HepG2 (cell line): ENCODE measurements around the gene VWA1. TPM values are rescaled to one million over a fixed set of nuclear protein-coding genes. Genes with fewer than 3 reads are reported as not detected.

Source experiments
- CCDC6 ChIP-seq: sonication (generic); formaldehyde crosslinking; IDR thresholded peaks from 2 replicates; pipeline ENCODE4 v1.8.1; 2022; ENCODE audit warnings: mild to moderate bottlenecking, missing genetic modification reagents, moderate library complexity
- CREM ChIP-seq, 2 experiments: sonication (generic) in 1 of 2; formaldehyde crosslinking in 1 of 2; IDR thresholded peaks; 2 replicates each; pipeline versions ENCODE4 v1.4.0 to v1.6.1; 2016 to 2020; ENCODE audit warnings: antibody characterized with exemption in 1 of 2, mild to moderate bottlenecking in 1 of 2, missing genetic modification reagents in 1 of 2
- DPF2 ChIP-seq: sonication (generic); formaldehyde crosslinking; IDR thresholded peaks from 2 replicates; pipeline ENCODE4 v1.4.0; 2020; ENCODE audit warnings: mild to moderate bottlenecking, low read depth, missing genetic modification reagents, borderline replicate concordance
- HOXA5 ChIP-seq: sonication (generic); formaldehyde crosslinking; IDR thresholded peaks from 2 replicates; pipeline ENCODE4 v1.4.0; 2020; ENCODE audit warnings: missing genetic modification reagents
- IKZF1 ChIP-seq: fragments of 450-650 bp; IDR thresholded peaks from 2 replicates; pipeline ENCODE4 v1.7.1; 2016
- IKZF4 ChIP-seq: sonication (generic); formaldehyde crosslinking; IDR thresholded peaks from 2 replicates; pipeline ENCODE4 v1.5.1; 2020; ENCODE audit warnings: borderline replicate concordance, mild to moderate bottlenecking, low read depth, missing genetic modification reagents; ENCODE audit errors: not compliant biosample characterization
- MAX ChIP-seq: IDR thresholded peaks from 2 replicates; pipeline ENCODE4 v1.6.1; 2012; ENCODE audit warnings: inconsistent platforms
- MIXL1 ChIP-seq: IDR thresholded peaks from 2 replicates; pipeline ENCODE4 v1.6.1; 2016
- MLX ChIP-seq: IDR thresholded peaks from 2 replicates; pipeline ENCODE4 v1.6.1; 2016
- NCOA1 ChIP-seq: sonication (generic); formaldehyde crosslinking; IDR thresholded peaks from 2 replicates; pipeline ENCODE4 v1.9.0; 2021; ENCODE audit warnings: missing genetic modification reagents
- NKX3-1 ChIP-seq: sonication (generic); formaldehyde crosslinking; IDR thresholded peaks from 2 replicates; pipeline ENCODE4 v1.5.0; 2020; ENCODE audit warnings: missing genetic modification reagents
- RELA ChIP-seq: sonication (generic); formaldehyde crosslinking; IDR thresholded peaks from 2 replicates; pipeline ENCODE4 v1.4.0; 2020; ENCODE audit warnings: missing genetic modification reagents
- SIN3B ChIP-seq: fragments of 150-350 bp; IDR thresholded peaks from 2 replicates; pipeline ENCODE4 v1.6.1; 2014; ENCODE audit warnings: low read length
- SNAPC5 ChIP-seq: sonication (generic); formaldehyde crosslinking; IDR thresholded peaks from 2 replicates; pipeline ENCODE4 v1.8.1; 2023; ENCODE audit warnings: mild to moderate bottlenecking, missing genetic modification reagents, borderline replicate concordance
- TEAD3 ChIP-seq: optimal IDR thresholded peaks from 2 replicates; pipeline ENCODE3; 2016; ENCODE audit warnings: borderline replicate concordance
- THAP11 ChIP-seq: IDR thresholded peaks from 2 replicates; pipeline ENCODE4 v1.6.1; 2016; ENCODE audit warnings: missing biosample characterization, missing genetic modification reagents
- THAP7 ChIP-seq: sonication (generic); formaldehyde crosslinking; IDR thresholded peaks from 2 replicates; pipeline ENCODE4 v1.8.1; 2023; ENCODE audit warnings: mild to moderate bottlenecking, missing genetic modification reagents
- ZNF275 ChIP-seq: sonication (generic); formaldehyde crosslinking; IDR thresholded peaks from 2 replicates; pipeline ENCODE4 v1.8.0; 2022; ENCODE audit warnings: missing genetic modification reagents, mild to moderate bottlenecking, inconsistent platforms, borderline replicate concordance
- ZNF30 ChIP-seq: sonication (generic); formaldehyde crosslinking; IDR thresholded peaks from 2 replicates; pipeline ENCODE4 v1.5.0; 2020; ENCODE audit warnings: mild to moderate bottlenecking, missing genetic modification reagents
- ZNF597 ChIP-seq: sonication (generic); formaldehyde crosslinking; IDR thresholded peaks from 2 replicates; pipeline ENCODE4 v1.5.0; 2020; ENCODE audit warnings: missing genetic modification reagents
- ZNF710 ChIP-seq: sonication (generic); formaldehyde crosslinking; IDR thresholded peaks from 2 replicates; pipeline ENCODE4 v1.5.0; 2020; ENCODE audit warnings: mild to moderate bottlenecking, missing genetic modification reagents, borderline replicate concordance
- ZNF713 ChIP-seq: sonication (generic); formaldehyde crosslinking; IDR thresholded peaks from 2 replicates; pipeline ENCODE4 v1.4.0; 2020; ENCODE audit warnings: mild to moderate bottlenecking, missing genetic modification reagents
- ZSCAN31 ChIP-seq: sonication (generic); formaldehyde crosslinking; IDR thresholded peaks from 2 replicates; pipeline ENCODE4 v1.5.0; 2020; ENCODE audit warnings: low read depth, mild to moderate bottlenecking, missing genetic modification reagents
- polyA plus RNA-seq, 8 experiments: library from polyadenylated mRNA; depleted of rRNA in 3 of 8; stranded (reverse) in 7 of 8; unstranded in 1 of 8; fragments of >200 nt; fragmentation: Illumina TruSeq in 4 of 8; extraction: Trizol in 4 of 8; gene quantifications; 2 replicates each; pipeline versions ENCODE4 v1.2.1 to v1.2.3, GENCODE V29; 2011 to 2016; ENCODE audit warnings: low read depth in 4 of 8, missing spikeins in 1 of 8, mixed read lengths in 1 of 8; ENCODE audit not compliant: insufficient read depth in 1 of 8
- total RNA-seq, 5 experiments: library from RNA; depleted of rRNA; stranded (reverse); fragments of >200 nt; fragmentation: Illumina TruSeq; extraction: Trizol; gene quantifications; 2 replicates each; pipeline ENCODE4 v1.2.3, GENCODE V29; 2016; ENCODE audit warnings: low read depth in 1 of 5

The VWA1 gene
- total and polyA plus RNA-seq, 2 of the 13 experiments (the other 11 are each of a cell fraction or from before 2014, with no cell fraction given) = 40.9 to 57.5 TPM

- TF ChIP-seq MLX (CRISPR knock-in tag) (no peak; the same call in 1 of the 2 replicates), MAX (no peak), THAP11 (CRISPR knock-in tag) (peak; percentile 83), ZNF713 (CRISPR knock-in tag) (peak; percentile 28; the same call in 1 of the 2 replicates), ZNF597 (CRISPR knock-in tag) (no peak), THAP7 (0 out of 2 replicates have a peak, but pooled peaks have one; percentile 65), IKZF1 (no peak), DPF2 (CRISPR knock-in tag) (no peak; the same call in 1 of the 2 replicates), IKZF4 (CRISPR knock-in tag) (peak; percentile 22), MIXL1 (CRISPR knock-in tag) (0 out of 2 replicates have a peak, but pooled peaks have one; percentile 40), ZNF30 (no peak), RELA (CRISPR knock-in tag) (no peak), TEAD3 (CRISPR knock-in tag) (peak; percentile 91), SNAPC5 (CRISPR knock-in tag) (no peak), CREM (IDR thresholded peaks at IDR 0.05) (peak; percentile 80), CREM (CRISPR knock-in tag; IDR thresholded peaks at IDR 0.05) (no peak), ZNF710 (CRISPR knock-in tag) (no peak), SIN3B (no peak), ZSCAN31 (CRISPR knock-in tag) (peak; percentile 79), CCDC6 (CRISPR knock-in tag) (no peak; the same call in none of the 2 replicates), NCOA1 (no peak), NKX3-1 (no peak), HOXA5 (CRISPR knock-in tag) (peak; percentile 78; the same call in 1 of the 2 replicates), ZNF275 (CRISPR knock-in tag) (peak; percentile 14; the same call in 1 of the 2 replicates)
Observed at GRCh38 chr1:1432951-1433803, 2.3 kb upstream of the VWA1 start (continued).
